NCI-H2029 (cell line): Measurements from ENCODE around the gene TMEM95.
A peak's percentile ranks its signal among the peaks of the same experiment; 100 is the strongest.

Source experiments
- DNase-seq: peaks from one replicate; lab custom pipeline; 2025; lab: John Stamatoyannopoulos, UW

The TMEM95 gene, protein sequence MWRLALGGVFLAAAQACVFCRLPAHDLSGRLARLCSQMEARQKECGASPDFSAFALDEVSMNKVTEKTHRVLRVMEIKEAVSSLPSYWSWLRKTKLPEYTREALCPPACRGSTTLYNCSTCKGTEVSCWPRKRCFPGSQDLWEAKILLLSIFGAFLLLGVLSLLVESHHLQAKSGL

DNA sequence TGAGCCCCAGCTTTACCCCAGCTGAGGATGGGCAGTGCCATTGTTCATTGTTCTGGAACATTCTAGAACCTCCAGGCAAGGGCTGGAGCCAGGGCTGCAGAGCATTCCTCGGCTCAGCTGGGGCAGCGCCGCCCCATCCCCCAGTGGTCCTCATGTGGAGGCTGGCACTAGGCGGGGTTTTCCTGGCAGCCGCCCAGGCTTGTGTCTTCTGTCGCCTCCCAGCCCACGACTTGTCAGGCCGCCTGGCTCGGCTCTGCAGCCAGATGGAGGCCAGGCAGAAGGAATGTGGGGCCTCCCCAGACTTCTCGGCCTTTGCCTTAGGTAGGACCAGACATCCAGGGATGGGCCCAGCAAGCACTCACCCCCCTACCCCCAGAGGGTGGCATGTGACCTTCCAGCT is at the start of gene TMEM95:
TMEM95 (plus strand) TSS at position 104 of the 400 bp plus-strand sequence; CDS start at position 153, 49 bp downstream.
- no peak for DNase-seq

DNA sequence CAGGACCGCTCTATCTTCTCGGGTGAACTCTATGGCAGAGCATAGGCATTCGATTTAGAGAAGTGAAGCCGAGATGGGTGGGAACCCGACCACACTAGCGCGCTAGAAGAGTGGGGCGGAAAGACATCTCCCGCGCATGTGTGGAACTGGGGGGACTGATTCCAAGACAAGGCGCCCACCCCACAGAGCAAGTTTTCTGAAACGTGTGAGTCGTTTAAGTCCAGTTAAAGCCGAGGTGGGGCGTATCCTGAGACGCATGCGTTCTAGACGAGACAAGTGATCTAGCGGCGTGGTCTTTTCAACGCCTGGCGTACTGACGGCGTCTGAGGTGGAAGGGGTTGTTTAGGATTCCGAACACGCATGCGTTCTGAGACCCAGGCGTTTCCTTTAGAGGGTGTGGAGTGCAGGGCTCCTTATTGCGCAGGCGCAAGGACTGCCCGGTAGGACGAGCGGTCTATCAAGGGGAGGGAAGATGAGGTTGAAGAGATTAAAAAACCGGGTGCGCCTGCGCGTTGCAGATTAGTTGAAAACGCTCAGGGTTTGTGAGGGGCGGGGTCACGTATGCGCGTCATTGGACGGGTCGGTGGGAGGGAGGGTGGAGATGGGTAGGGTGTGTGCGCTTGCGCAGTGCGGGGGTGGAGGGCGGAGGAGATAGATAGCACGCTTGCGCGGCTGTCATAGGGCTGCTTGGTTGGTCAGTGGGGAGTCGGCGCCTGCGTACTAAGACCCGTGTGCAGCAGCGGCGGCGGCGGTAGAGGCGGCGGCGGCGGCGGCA is 47.9 kb upstream of the TMEM95 start, which contains the start of gene EIF5A:
EIF5A (plus strand) TSS at position 718 of the 775 bp plus-strand sequence. CDS start 2,008 bp downstream, outside the sequence.
- peak; percentile 97 for DNase-seq

DNA sequence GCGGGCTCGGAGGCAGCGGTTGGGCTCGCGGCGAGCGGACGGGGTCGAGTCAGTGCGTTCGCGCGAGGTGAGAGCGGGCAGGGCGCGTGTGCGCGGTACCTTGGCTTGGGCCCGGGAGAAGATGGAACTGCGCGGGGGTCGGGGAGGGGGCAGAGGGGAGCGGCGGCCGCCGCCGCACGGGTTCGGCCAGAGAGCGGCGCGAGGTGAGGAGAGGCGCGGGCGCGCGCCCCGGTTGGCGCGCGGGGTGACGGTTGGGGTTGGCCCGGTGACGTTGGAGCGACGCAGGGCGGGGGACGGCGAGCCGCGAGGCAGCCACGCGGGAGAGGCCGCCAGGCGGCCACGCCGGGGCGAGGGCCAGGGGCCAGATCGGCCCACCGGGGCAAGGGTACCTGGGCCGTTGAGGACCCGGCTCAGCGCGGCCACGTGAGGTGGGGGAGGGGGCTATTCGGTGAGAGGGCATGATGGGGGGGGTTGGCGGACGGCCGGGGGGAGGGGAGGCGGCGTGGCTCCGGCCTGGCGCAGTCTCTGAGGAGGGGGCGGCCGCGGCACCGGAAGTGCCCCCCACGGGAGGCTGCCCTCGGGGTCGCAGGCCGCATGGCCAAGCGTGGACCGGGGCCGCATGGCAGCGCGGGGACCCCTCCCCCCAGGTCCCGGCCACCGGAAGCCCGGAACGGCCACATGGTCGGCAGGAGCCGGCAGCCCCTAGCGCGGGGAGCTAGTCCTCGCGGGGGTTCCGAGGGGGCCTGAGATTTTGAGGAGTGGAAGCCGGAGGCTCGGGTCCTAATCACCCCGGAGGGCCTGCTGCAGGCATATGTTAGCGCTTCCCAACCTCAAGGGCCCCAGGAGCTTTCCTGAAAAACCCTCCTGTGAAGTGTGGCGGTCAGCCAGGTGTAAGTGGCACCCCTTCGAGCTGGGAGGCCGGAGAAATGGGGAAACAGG is 47.0 kb upstream of the TMEM95 start:
- no peak for DNase-seq

DNA sequence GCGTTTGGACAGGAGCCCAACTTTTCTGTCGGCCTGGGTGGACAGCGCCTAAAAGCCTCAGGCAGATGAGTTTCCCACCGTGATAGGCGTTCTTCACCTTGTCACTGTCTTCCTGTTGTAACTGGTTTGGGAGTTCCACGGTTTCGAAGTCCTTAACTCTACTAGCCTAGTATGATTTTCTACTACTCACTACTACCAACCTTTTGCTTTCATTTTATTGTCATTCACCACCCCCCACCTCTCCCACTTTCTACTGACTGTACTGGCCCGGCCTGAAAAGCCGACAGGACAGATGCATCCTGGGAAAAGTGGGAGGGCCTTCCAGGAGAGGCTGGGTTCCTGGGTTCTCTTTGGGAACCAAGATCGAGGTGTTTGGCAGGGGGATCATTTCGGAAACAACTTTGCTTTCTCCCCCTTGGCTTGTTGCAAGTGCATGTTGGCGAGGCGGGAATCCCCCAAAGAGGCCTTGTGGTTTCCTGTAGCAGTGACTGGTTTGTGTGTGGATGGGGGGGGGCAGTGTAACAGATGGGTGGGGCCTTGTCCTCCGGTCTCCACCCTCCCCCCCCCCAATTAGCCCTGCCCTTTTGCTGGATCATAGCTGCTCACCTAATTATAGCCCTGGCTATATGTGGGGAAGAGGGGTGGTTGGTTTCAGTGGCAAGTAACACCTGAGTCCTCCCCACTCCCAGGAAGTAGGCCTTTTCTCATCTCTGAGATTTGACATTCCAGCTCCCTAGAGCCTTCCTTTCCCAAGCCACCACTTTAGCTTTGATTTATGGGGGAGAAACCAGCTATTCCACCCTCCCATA is 46.1 kb upstream of the TMEM95 start:
- DNase-seq, result peak; percentile 68

DNA sequence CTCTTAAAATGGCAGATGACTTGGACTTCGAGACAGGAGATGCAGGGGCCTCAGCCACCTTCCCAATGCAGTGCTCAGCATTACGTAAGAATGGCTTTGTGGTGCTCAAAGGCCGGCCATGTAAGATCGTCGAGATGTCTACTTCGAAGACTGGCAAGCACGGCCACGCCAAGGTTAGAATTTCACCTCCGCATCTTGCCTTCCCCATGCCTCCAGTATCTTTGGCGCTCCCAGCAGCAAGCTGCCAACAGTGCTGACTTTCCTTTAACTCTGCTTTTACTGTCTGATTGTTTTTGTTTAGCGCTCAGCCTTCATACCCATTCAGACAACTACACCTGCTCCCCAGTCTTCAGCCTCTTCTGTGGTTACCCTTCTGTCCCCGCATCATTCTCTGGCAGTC is 45.3 kb upstream of the TMEM95 start:
- DNase-seq, result no peak

DNA sequence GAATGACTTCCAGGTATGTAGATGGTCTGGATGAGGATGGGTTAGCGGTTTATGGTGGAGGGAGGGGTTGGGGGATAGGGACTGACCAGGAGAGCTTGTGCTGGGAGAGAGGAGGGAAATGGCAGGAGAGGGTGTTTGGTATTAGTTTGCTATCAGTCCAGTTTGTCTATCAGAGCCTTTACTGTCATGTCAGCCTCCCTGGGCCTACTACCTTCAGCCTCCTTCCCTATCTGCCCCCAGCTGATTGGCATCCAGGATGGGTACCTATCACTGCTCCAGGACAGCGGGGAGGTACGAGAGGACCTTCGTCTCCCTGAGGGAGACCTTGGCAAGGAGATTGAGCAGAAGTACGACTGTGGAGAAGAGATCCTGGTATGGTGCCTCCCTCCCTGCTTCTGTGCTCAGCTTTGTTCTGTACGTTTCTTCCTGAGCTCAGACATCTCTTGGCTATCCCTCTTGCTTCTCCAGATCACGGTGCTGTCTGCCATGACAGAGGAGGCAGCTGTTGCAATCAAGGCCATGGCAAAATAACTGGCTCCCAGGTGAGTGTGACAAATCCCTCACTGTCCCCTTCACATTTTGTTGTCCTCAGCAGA is 43.7 kb upstream of the TMEM95 start:
- no peak for DNase-seq

DNA sequence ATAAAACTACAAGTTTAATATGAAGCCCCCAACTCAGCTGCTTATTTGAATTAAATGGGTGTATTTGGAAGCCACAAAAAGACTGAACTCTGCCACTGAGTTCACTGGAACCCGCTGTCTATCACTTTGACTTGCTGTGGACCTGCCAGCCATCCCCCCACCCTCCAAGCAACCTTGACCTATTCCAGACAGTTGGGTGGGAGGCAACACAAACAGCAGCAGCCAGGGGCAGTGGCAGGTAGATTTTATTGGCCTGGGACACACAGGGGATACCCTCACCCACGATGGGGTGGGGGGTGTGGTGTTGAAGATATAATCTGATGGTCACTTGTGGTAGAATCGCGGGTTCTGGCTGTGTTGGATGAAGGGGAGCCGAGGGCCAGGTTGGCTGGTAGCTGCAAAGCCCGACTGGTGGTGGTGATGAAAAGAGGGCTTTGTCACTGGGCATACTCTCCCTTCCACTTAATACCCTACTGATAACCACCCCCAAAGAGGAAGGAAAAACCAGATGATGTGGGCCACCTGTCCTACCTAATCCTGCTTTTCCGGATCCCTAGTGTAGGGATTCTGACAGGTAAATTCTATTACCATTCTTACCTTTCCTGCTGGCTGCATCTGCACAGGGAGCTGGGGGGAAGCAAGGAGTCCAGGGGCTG is 42.4 kb upstream of the TMEM95 start:
- DNase-seq, result no peak

DNA sequence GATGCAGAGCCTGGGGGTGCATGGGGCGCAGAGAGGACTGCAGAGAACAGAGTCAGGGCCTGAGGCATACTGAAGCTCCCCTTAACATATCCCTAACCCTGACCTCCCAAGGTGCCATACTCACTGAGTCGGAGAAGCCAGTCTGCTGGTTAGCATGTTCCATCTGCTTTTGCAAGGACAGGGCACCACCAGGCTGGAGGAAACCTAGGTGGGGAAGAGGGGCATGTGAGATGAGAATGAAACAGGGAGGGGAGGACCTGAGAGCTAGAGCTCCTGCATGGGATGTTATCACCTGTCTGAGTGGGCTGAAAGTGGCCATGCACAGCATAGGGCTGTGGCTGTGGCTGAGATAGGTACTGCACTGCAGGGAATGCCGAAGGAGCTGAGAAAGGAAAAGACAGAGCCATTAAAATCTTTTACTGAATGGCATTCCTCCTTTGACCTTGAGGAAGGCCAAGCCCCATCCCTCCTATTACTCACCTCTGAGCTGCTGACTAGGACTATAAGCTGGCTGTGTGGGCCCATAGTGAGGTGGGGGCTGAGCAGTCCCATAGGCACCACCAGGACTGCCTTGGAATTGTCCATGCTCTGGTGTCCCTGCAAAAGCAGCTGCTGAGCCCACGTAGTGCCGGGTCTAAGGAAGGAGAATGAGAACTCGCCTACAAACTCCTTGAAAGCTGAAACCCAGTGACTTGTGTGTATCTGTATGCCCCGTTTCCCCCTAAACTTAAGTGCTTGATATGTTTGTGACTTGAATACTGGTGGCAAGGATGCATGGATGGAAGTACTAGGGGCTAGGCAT is 41.7 kb upstream of the TMEM95 start:
- no peak for DNase-seq

DNA sequence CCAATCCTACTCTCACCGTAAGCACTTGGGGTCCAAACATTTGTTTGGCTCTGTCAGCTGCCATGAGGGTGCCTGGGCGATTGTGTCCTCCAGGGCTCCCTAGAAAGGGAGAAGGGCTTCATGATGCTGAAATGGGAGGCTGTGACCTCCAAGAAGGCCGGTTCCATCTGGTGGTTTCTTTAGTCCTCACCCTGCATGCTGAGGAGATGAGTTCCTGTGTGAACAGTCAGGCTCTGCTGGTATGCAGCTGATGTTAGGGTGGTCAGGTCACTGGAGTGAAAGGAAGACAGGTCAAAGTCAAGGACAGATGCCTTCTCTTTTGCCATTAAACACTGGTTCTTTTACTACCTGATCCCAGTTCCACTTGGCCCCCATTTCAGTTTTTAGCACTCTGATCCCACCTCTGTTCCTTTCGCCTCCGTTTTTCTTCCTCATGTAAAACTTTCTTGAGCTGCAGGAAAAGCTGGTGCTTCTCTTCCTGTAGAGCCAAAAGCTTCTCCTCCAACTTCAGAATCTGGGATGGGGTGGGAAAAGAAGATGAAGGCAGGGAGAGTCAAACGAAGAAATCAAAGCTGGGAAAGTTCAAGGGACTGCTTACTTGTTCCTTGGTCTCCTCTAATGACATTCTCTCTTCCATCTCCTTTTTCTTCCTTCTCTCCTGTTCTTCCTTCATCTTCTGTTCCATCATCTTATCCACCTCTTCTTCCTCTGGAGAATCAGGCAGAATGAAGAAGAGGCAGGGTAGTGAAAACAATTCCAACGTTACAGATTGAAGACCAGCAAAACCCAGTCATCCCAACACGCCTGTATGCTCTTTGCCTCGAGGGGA is 40.9 kb upstream of the TMEM95 start:
- no peak for DNase-seq

DNA sequence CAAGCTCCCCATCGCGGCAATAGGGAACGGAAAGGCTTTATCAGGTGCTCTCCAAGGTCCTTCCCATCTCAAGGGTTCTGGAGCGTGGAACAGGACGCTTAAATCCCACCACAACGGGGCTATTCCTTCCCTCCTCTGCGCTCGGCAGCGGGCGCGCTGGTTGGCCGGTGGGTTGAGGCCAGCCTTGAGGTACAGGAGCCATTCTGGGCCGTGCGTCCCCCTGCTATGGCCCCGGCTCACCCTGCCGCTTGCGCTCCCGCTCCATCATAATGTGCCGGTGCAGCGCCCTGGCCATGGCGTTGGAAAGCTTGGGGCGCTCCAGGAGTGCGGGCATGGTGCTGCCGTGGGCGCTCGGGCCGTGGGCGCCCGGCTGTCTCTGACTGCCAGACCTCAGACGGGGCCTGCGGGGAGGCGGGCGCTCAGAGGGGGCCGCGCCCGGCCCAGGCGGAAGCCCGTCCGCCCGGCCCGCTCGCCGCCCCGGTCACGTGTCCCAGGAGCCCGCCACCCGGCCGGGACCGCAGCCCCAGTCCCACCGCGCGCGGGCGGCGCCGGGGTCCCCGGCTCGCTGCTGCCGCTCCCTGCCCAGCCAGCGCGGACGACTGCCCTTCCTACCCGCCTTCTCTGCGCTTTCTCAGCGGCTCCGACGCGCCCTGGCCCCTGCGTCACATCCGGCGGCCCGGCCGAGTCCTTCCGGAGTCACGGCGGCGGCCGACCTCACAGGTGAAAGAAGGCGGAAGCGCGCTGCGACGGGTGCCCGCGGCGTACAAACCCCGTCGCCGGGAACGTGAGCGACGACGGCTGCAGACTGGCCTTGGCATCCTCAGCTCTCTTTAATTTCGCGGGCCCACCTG is 40.0 kb upstream of the TMEM95 start, which contains the start of gene GPS2:
GPS2 (minus strand) TSS at position 642 of the 851 bp plus-strand sequence; CDS start at position 334, 308 bp downstream.
- DNase-seq, result peak; percentile 63

DNA sequence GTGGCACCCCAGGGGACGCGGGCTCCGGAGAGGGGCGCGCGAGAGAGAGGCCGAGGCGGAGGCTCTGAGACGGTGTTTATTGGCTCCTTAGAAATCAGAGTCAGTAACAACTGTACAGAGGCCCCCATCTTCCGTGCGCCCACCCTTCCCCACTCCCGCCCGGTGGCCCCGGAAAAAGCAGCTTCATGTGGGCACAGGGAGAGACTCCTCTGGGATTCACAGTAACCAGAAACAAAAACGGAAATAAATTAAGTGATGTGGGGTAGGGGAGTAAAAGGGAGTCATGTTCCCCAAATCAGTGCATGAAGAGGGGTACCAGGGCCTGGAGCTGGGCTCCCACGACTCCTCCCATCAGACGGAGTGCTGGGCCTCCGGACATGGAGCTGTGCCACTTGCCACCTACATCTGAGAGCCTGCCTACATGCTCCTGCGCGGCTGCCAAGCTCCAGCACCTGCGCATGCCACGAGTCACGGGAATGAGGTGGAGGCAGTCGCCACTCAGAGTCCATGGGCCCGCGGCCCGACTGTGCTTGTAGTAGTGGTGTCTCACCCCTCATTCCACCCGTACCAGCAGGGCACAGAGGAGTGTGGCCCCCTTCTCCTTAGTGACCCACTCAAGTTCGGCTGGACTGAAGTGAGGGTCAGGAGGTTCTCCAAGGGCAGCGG is 39.3 kb upstream of the TMEM95 start:
- DNase-seq, result peak; percentile 3

DNA sequence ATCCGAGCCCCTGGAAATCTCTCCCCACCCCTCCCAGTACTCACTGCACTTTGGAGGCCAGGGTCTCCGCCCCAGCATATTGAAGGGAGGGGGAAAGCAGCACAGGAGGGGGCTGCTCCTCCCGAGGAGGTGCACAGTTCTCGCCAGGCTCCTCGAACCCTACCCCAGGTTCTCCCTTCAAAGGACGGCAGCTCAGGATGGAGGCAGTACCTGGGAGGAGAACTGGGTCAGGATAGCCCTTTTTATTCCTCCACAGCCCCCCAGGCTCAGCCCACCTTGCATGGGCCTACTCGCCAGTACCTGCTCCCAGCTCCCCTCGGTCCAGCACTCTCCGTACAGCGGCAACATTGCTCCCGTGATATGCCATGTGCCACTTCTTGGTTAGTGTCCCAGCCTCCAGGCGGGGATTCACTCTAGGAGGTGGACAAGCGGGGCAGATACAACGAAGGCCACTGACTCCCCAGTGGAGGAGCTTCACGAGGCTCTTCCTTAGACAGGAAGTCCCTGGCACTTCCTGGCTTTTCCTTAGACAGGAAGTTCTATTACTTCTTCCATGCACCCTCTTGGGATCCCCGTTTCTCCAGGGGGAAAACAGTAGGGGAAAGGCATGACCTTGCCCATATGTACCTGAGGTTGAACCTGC is 37.7 kb upstream of the TMEM95 start:
- no peak for DNase-seq

DNA sequence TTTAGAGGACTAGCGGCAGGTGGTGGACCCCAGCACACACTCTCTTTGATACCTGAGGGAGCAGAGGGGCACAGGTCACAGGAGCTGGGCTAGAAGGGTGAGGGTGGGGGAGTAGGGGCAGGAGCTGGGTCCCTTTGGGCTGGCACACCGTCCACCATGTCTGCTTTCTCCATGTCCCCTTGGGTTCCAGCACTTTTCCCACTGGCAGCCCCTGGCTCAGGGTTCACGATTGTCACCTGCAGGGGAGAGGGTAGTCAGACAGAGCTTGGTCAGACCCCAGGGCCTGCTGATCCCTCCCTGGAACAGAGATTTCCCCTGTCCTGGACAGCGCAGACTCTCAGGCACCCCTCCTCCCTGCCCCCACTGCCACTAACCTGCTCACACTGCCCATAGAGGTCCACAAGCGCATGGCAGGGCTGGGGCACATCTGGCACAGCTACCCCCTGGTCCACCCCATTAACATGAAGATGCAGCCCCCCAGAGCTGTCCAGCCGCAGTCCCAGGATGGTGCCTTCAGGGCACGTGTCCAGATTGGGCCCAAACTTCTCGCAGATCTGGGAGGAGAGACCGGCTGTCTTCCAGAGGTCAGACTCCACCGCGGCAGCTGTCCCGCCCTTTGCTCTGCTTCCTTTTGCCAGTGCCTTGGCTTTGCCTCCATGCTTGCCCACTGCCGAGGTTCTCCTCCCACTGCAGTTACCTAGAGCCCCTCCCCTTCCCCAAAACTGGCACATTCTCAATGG is 36.7 kb upstream of the TMEM95 start:
- no peak for DNase-seq

DNA sequence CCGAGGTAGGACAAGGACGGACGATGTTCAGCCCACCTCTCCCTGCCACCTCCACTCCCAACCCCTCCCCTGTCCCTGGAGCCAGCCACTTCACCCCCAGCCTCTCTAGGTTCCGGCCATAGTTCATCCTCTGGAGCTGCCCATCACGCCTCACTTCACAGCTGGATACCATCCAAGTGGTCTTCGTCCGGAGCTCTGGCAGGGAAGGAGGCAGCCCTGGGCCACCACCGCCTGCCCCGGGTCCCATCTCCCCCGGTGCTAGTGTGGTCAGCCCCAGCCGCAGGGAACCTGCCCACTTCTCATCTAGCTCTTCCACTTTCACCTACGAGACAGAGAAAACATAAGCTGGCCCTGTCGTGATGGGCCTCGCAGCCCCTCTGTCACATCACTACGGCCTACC is 33.5 kb upstream of the TMEM95 start:
- no peak for DNase-seq

DNA sequence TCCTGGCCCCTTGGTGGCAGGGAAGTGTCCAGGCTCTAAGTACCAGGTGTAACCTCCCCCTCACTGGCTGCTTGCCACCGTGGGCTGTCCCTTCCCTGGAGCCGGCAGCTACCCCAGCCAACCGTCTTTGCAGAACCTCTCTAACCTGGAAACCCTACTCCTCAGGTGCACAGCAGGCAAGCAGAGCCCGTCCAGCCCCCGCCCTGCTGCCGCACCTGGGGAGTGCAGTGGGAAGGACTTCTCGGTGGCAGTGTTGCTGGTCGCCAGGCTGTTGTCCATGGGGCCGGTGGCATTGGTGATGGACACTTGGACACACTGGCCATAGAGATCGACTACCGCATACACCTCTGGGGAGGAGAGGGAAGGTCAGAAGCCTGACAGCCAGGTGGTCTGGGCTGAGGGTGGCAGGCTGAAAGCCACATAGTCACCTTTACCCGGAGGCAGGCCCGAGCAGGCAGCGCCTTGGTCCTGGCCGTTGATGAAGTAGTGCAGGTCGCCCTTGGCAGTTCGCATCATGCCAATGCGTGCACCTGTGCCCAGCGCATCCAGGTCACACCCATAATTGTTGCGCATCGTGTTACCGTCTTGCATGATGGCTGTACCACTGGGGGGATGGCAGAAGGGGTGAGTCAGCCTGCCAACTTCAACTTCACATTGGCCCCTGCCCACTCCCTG is 32.3 kb upstream of the TMEM95 start:
- DNase-seq, result peak; percentile 17
